HG02642 (cell line): ENCODE results near the gene CELA3A.
"Not testable (repeated sequence)": the region's sequence is repeated elsewhere in the genome, so short reads cannot be mapped to it uniquely, and the experiment has no call there.

Experiments used
- ATAC-seq: cut with Tn5 transposase; IDR thresholded peaks from one replicate; pipeline ENCODE4 v1.9.1; 2021; ENCODE audit warnings: mild to moderate bottlenecking; ENCODE audit not compliant: unreplicated experiment, poor library complexity

Gene CELA3A

GRCh38 chr1:21980515-21981220, 20.8 kb upstream of the CELA3A start:
- ATAC-seq: not testable (repeated sequence)

GRCh38 chr1:21981253-21981652, 20.2 kb upstream of the CELA3A start:
- ATAC-seq: not testable (repeated sequence)

- not testable (repeated sequence) for ATAC-seq
Observed at GRCh38 chr1:21982122-21982521, 19.3 kb upstream of the CELA3A start.

- ATAC-seq: not testable (repeated sequence)
Observed at GRCh38 chr1:21983539-21983938, 17.9 kb upstream of the CELA3A start.

- ATAC-seq: not testable (repeated sequence)
Observed at GRCh38 chr1:21985893-21986292, 15.6 kb upstream of the CELA3A start.

- not testable (repeated sequence) for ATAC-seq
Observed at GRCh38 chr1:21986386-21986785, 15.1 kb upstream of the CELA3A start.

GRCh38 chr1:21989672-21990393, 11.6 kb upstream of the CELA3A start:
- ATAC-seq: not testable (repeated sequence)

GRCh38 chr1:21992186-21992585, 9.3 kb upstream of the CELA3A start:
- ATAC-seq: not testable (repeated sequence)

- ATAC-seq: not testable (repeated sequence)
Observed at GRCh38 chr1:21994716-21995115, 6.7 kb upstream of the CELA3A start.

- ATAC-seq: not testable (repeated sequence)
Observed at GRCh38 chr1:21996663-21996970, 4.8 kb upstream of the CELA3A start.

GRCh38 chr1:21997891-21998623, 3.4 kb upstream of the CELA3A start:
- ATAC-seq: not testable (repeated sequence)

- not testable (repeated sequence) for ATAC-seq
Observed at GRCh38 chr1:21998624-21999294, 2.7 kb upstream of the CELA3A start.

- ATAC-seq: not testable (repeated sequence)
Observed at GRCh38 chr1:21999645-22000044, 1.8 kb upstream of the CELA3A start.

- ATAC-seq: not testable (repeated sequence)
Observed at GRCh38 chr1:22002461-22002860, 1.0 kb downstream of the CELA3A start.

- ATAC-seq: not testable (repeated sequence)
Observed at GRCh38 chr1:22002875-22003274, 1.4 kb downstream of the CELA3A start.

- ATAC-seq: not testable (repeated sequence)
Observed at GRCh38 chr1:22003959-22004358, 2.5 kb downstream of the CELA3A start.

GRCh38 chr1:22005261-22006149, 4.0 kb downstream of the CELA3A start:
- not testable (repeated sequence) for ATAC-seq

GRCh38 chr1:22006736-22007135, 5.3 kb downstream of the CELA3A start:
- ATAC-seq: not testable (repeated sequence)

GRCh38 chr1:22007262-22007661, 5.8 kb downstream of the CELA3A start:
- not testable (repeated sequence) for ATAC-seq
